A549 (cell line): Measurements from ENCODE around the gene F12.

Experiments used
- CEBPB ChIP-seq, 2 experiments: fragments of >200 bp in 1 of 2; sonication (Bioruptor Twin) in 1 of 2; formaldehyde crosslinking in 1 of 2; IDR thresholded peaks; 2 replicates each; pipeline ENCODE4 v1.6.1; 2012 to 2016
- EP300 ChIP-seq, 2 experiments: fragments of >200 bp; sonication (Bioruptor Twin); formaldehyde crosslinking; IDR thresholded peaks; 2 replicates in 1 of 2; 3 replicates in 1 of 2; pipeline ENCODE4 v1.6.1; 2016 to 2017
- ESRRA ChIP-seq: fragments of 150-350 bp; IDR thresholded peaks from 2 replicates; pipeline ENCODE4 v1.6.1; 2014; ENCODE audit warnings: mild to moderate bottlenecking, low read length, borderline replicate concordance
- HDAC2 ChIP-seq: fragments of 200-600 bp; sonication (generic); IDR thresholded peaks from 2 replicates; pipeline ENCODE4 v1.6.1; 2016
- MAFK ChIP-seq: fragments of 450-650 bp; IDR thresholded peaks from 2 replicates; pipeline ENCODE4 v1.6.1; 2014; ENCODE audit not compliant: partially characterized antibody
- POLR2A ChIP-seq: IDR thresholded peaks from 2 replicates; pipeline ENCODE4 v1.6.1; 2012; ENCODE audit warnings: mild to moderate bottlenecking, low read length
- TF ChIP-seq, protein P1 (sequence below): fragments of >200 bp; sonication (Bioruptor Twin); formaldehyde crosslinking; IDR thresholded peaks from 3 replicates; pipeline ENCODE4 v1.5.1; 2016
- TF ChIP-seq, protein P2 (sequence below): fragments of 450-650 bp; IDR thresholded peaks from 2 replicates; pipeline ENCODE4 v1.6.1; 2014; ENCODE audit warnings: antibody characterized with exemption
- TF ChIP-seq, protein P3 (sequence below): IDR thresholded peaks from 2 replicates; pipeline ENCODE4 v1.6.1; 2012

GRCh38 chr5:177457852-177458681 is 48.7 kb upstream of the F12 start:
- TF ChIP-seq POLR2A (no peak), EP300 (IDR thresholded peaks at IDR 0.05) (no peak), MAFK (no peak), HDAC2 (no peak), ESRRA (no peak), CEBPB (IDR thresholded peaks at IDR 0.05) (no peak)
- TF ChIP-seq, protein P1, sequence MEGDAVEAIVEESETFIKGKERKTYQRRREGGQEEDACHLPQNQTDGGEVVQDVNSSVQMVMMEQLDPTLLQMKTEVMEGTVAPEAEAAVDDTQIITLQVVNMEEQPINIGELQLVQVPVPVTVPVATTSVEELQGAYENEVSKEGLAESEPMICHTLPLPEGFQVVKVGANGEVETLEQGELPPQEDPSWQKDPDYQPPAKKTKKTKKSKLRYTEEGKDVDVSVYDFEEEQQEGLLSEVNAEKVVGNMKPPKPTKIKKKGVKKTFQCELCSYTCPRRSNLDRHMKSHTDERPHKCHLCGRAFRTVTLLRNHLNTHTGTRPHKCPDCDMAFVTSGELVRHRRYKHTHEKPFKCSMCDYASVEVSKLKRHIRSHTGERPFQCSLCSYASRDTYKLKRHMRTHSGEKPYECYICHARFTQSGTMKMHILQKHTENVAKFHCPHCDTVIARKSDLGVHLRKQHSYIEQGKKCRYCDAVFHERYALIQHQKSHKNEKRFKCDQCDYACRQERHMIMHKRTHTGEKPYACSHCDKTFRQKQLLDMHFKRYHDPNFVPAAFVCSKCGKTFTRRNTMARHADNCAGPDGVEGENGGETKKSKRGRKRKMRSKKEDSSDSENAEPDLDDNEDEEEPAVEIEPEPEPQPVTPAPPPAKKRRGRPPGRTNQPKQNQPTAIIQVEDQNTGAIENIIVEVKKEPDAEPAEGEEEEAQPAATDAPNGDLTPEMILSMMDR: no peak
- TF ChIP-seq, protein P2, sequence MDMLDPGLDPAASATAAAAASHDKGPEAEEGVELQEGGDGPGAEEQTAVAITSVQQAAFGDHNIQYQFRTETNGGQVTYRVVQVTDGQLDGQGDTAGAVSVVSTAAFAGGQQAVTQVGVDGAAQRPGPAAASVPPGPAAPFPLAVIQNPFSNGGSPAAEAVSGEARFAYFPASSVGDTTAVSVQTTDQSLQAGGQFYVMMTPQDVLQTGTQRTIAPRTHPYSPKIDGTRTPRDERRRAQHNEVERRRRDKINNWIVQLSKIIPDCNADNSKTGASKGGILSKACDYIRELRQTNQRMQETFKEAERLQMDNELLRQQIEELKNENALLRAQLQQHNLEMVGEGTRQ: no peak
- TF ChIP-seq, protein P3, sequence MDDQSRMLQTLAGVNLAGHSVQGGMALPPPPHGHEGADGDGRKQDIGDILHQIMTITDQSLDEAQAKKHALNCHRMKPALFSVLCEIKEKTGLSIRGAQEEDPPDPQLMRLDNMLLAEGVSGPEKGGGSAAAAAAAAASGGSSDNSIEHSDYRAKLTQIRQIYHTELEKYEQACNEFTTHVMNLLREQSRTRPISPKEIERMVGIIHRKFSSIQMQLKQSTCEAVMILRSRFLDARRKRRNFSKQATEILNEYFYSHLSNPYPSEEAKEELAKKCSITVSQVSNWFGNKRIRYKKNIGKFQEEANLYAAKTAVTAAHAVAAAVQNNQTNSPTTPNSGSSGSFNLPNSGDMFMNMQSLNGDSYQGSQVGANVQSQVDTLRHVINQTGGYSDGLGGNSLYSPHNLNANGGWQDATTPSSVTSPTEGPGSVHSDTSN: no peak
